ENCODE data around the gene GGTA1.

The GGTA1 gene

GRCh38 chr9:121503444-121503843 lies 3.8 kb upstream of the GGTA1 start:
- no peaks in the 10 kb centered on the region for H3K27me3 ChIP-seq (replicated peaks in 2 of 5; ENCODE audit: control insufficient read depth in 4 of 5, insufficient read depth in 5 of 5, low read length in 4 of 5)
- H3K27ac ChIP-seq (ENCODE audit: insufficient read depth in 1 of 2, low read depth in 1 of 2, low read length in 2 of 2, poor library complexity in 1 of 2, severe bottlenecking in 2 of 2), result no peak overlapping the region
- ChIA-PET POLR2A (no interaction called here), CTCF (interaction anchor here (0.6 to 1.7 kb wide), 4 partner anchors 9 to 40 kb away, joined by 3 to 6 read pairs (median 4); no protein-coding TSS in a partner anchor)
- peak in 2 of 3 donors; percentile 68 to 83 for DNase-seq
- peaks cover 0 to 4% (median 0%) of the 10 kb centered on the region in 5 experiments for H3K9me3 ChIP-seq (ENCODE audit: control extremely low read depth in 1 of 5, control insufficient read depth in 4 of 5, insufficient read depth in 2 of 5, low read depth in 1 of 5, low read length in 4 of 5)
- 18% methylated on average over 2 of the region's 3 CpGs for WGBS (ENCODE audit: insufficient coverage)
- H3K36me3 ChIP-seq (ENCODE audit: control insufficient read depth in 4 of 4, insufficient read depth in 4 of 4, low read length in 3 of 4), result no peaks in the 10 kb centered on the region
- H3K4me1 ChIP-seq (ENCODE audit: control extremely low read depth in 1 of 4, control insufficient read depth in 4 of 4, insufficient read depth in 4 of 4, low read length in 3 of 4), result peaks cover 2 to 58% (median 41%) of the 10 kb centered on the region in 4 experiments
- H3K4me3 ChIP-seq (ENCODE audit: control insufficient read depth in 1 of 7, extremely low read depth in 1 of 7, insufficient read depth in 4 of 7, low read depth in 2 of 7, low read length in 6 of 7), result no peak overlapping the region

GRCh38 chr9:121500165-121500478 lies 478 bp upstream of the GGTA1 start:
- WGBS (ENCODE audit: insufficient coverage), result 8% methylated on average over 15 of the region's 15 CpGs
- Histone ChIP-seq H3K4me3 (ENCODE audit: control insufficient read depth in 1 of 7, extremely low read depth in 1 of 7, insufficient read depth in 4 of 7, low read depth in 2 of 7, low read length in 6 of 7) (peak overlapping the region; percentile 45 to 87 (median 76)), H3K27ac (ENCODE audit: insufficient read depth in 1 of 2, low read depth in 1 of 2, low read length in 2 of 2, poor library complexity in 1 of 2, severe bottlenecking in 2 of 2) (no peak overlapping the region), H3K9me3 (ENCODE audit: control extremely low read depth in 1 of 5, control insufficient read depth in 4 of 5, insufficient read depth in 2 of 5, low read depth in 1 of 5, low read length in 4 of 5) (peaks cover 0 to 6% (median 0%) of the 10 kb centered on the region in 5 experiments), H3K36me3 (ENCODE audit: control insufficient read depth in 4 of 4, insufficient read depth in 4 of 4, low read length in 3 of 4) (no peaks in the 10 kb centered on the region), H3K4me1 (ENCODE audit: control extremely low read depth in 1 of 4, control insufficient read depth in 4 of 4, insufficient read depth in 4 of 4, low read length in 3 of 4) (peaks cover 2 to 61% (median 41%) of the 10 kb centered on the region in 4 experiments), H3K27me3 (replicated peaks in 2 of 5; ENCODE audit: control insufficient read depth in 4 of 5, insufficient read depth in 5 of 5, low read length in 4 of 5) (no peaks in the 10 kb centered on the region)
- DNase-seq, result no peak
- POLR2A ChIA-PET, result interaction anchor here (1.2 to 1.6 kb wide), 2 partner anchors 8 to 11 kb away, joined by 3 to 5 read pairs; no protein-coding TSS in a partner anchor
- CTCF ChIA-PET, result interaction anchor here (0.7 to 6.9 kb wide), 8 partner anchors 7 to 57 kb away, joined by 3 to 42 read pairs (median 6); no protein-coding TSS in a partner anchor

DNA sequence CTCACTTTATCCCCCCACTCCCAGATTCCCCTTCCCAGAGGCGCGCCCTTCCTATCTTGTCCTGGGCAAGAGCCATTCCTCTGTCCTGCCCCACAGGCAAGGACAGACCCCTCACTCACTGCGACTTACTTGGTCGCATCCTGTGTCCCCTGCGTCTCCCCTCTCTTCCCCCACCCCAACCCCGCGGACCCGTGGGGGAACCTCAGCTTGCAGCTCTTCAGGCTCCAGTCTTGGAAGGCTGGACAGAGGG lies 542 bp downstream of the GGTA1 start:
- no CpG with 5 or more reads among the region's 8 CpGs for WGBS (ENCODE audit: insufficient coverage)
- ChIA-PET CTCF (interaction anchor here (1.1 to 6.9 kb wide), 13 partner anchors 8 to 195 kb away, joined by 3 to 42 read pairs (median 5); no protein-coding TSS in a partner anchor), POLR2A (interaction anchor here (1.2 to 1.6 kb wide), 2 partner anchors 10 to 12 kb away, joined by 3 to 5 read pairs; no protein-coding TSS in a partner anchor)
- Histone ChIP-seq H3K4me1 (ENCODE audit: control extremely low read depth in 1 of 4, control insufficient read depth in 4 of 4, insufficient read depth in 4 of 4, low read length in 3 of 4) (peaks cover 2 to 67% (median 46%) of the 10 kb centered on the region in 4 experiments), H3K27me3 (replicated peaks in 2 of 5; ENCODE audit: control insufficient read depth in 4 of 5, insufficient read depth in 5 of 5, low read length in 4 of 5) (no peaks in the 10 kb centered on the region), H3K36me3 (ENCODE audit: control insufficient read depth in 4 of 4, insufficient read depth in 4 of 4, low read length in 3 of 4) (no peaks in the 10 kb centered on the region), H3K9me3 (ENCODE audit: control extremely low read depth in 1 of 5, control insufficient read depth in 4 of 5, insufficient read depth in 2 of 5, low read depth in 1 of 5, low read length in 4 of 5) (peaks cover 0 to 6% (median 0%) of the 10 kb centered on the region in 5 experiments), H3K4me3 (ENCODE audit: control insufficient read depth in 1 of 7, extremely low read depth in 1 of 7, insufficient read depth in 4 of 7, low read depth in 2 of 7, low read length in 6 of 7) (peak overlapping the region; percentile 45 to 87 (median 76)), H3K27ac (ENCODE audit: insufficient read depth in 1 of 2, low read depth in 1 of 2, low read length in 2 of 2, poor library complexity in 1 of 2, severe bottlenecking in 2 of 2) (peak overlapping the region in 1 of 2 experiments; percentile 43)
- DNase-seq, result peak in 1 of 3 donors; percentile 23

DNA sequence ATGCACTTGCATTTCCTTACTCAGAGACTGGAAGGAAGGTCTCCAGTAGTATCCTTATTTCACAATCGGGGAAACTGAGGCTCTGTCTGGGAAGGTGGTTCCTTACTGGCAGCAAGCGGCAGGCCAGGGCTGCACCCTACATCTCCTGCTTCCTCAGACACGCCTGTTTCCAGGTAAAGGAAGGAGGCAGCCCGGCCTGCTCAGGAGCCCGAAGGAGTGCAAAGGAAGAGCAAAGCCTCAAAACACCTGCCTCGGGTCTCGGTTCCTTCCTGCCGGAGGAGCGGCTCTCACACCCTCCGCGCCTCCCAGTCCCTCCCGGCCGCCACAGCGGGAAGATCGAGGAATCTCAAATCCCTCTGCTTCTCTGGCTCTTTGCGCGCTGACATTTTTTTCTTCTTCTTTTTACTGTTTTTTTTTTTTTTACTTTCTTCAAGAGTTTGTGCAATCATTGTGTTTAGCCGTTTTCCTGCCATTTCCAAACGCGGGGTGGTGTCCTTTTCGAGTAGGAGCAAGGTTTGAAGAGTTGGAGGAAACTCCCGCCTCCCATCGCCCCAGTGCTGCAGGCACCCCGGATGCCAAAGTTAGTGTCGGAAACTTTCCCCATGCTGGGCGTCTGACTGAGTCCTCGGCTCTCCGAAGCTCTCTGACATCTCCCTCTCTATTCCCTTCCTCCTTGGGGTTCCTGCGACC lies 1.0 kb downstream of the GGTA1 start:
- peak in 2 of 3 donors; percentile 49 to 50 for DNase-seq
- Histone ChIP-seq H3K27me3 (replicated peaks in 2 of 5; ENCODE audit: control insufficient read depth in 4 of 5, insufficient read depth in 5 of 5, low read length in 4 of 5) (no peaks in the 10 kb centered on the region), H3K36me3 (ENCODE audit: control insufficient read depth in 4 of 4, insufficient read depth in 4 of 4, low read length in 3 of 4) (no peaks in the 10 kb centered on the region), H3K9me3 (ENCODE audit: control extremely low read depth in 1 of 5, control insufficient read depth in 4 of 5, insufficient read depth in 2 of 5, low read depth in 1 of 5, low read length in 4 of 5) (peaks cover 0 to 6% (median 0%) of the 10 kb centered on the region in 5 experiments), H3K4me3 (ENCODE audit: control insufficient read depth in 1 of 7, extremely low read depth in 1 of 7, insufficient read depth in 4 of 7, low read depth in 2 of 7, low read length in 6 of 7) (peak overlapping the region; percentile 45 to 87 (median 76)), H3K4me1 (ENCODE audit: control extremely low read depth in 1 of 4, control insufficient read depth in 4 of 4, insufficient read depth in 4 of 4, low read length in 3 of 4) (peaks cover 2 to 68% (median 49%) of the 10 kb centered on the region in 4 experiments), H3K27ac (ENCODE audit: insufficient read depth in 1 of 2, low read depth in 1 of 2, low read length in 2 of 2, poor library complexity in 1 of 2, severe bottlenecking in 2 of 2) (peak overlapping the region in 1 of 2 experiments; percentile 40)
- WGBS (ENCODE audit: insufficient coverage), result under 1% methylated on average over 27 of the region's 29 CpGs
- ChIA-PET POLR2A (interaction anchor here (1.6 kb wide), 1 partner anchor 12 kb away, joined by 5 read pairs; no protein-coding TSS in a partner anchor), CTCF (interaction anchor here (1.2 to 6.9 kb wide), 16 partner anchors 7 to 196 kb away, joined by 3 to 42 read pairs (median 5); no protein-coding TSS in a partner anchor)

GRCh38 chr9:121498150-121498486 lies 1.5 kb downstream of the GGTA1 start:
- peak overlapping the region; percentile 45 to 87 (median 76) for H3K4me3 ChIP-seq (ENCODE audit: control insufficient read depth in 1 of 7, extremely low read depth in 1 of 7, insufficient read depth in 4 of 7, low read depth in 2 of 7, low read length in 6 of 7)
- peaks cover 0 to 6% (median 0%) of the 10 kb centered on the region in 5 experiments for H3K9me3 ChIP-seq (ENCODE audit: control extremely low read depth in 1 of 5, control insufficient read depth in 4 of 5, insufficient read depth in 2 of 5, low read depth in 1 of 5, low read length in 4 of 5)
- H3K4me1 ChIP-seq (ENCODE audit: control extremely low read depth in 1 of 4, control insufficient read depth in 4 of 4, insufficient read depth in 4 of 4, low read length in 3 of 4), result peaks cover 2 to 66% (median 47%) of the 10 kb centered on the region in 4 experiments
- 0% methylated on average over 2 of the region's 4 CpGs for WGBS (ENCODE audit: insufficient coverage)
- ChIA-PET POLR2A (interaction anchor here (0.6 kb wide), 1 partner anchor 38 kb away, joined by 3 read pairs; no protein-coding TSS in a partner anchor), CTCF (interaction anchor here (1.3 to 6.9 kb wide), 12 partner anchors 8 to 196 kb away, joined by 3 to 42 read pairs (median 5); no protein-coding TSS in a partner anchor)
- H3K36me3 ChIP-seq (ENCODE audit: control insufficient read depth in 4 of 4, insufficient read depth in 4 of 4, low read length in 3 of 4), result no peaks in the 10 kb centered on the region
- H3K27ac ChIP-seq (ENCODE audit: insufficient read depth in 1 of 2, low read depth in 1 of 2, low read length in 2 of 2, poor library complexity in 1 of 2, severe bottlenecking in 2 of 2), result no peak overlapping the region
- no peaks in the 10 kb centered on the region for H3K27me3 ChIP-seq (replicated peaks in 2 of 5; ENCODE audit: control insufficient read depth in 4 of 5, insufficient read depth in 5 of 5, low read length in 4 of 5)
- DNase-seq, result peak; percentile 81 to 91 (median 91)

GRCh38 chr9:121495976-121496375 lies 3.7 kb downstream of the GGTA1 start:
- no peak for DNase-seq
- Histone ChIP-seq H3K36me3 (ENCODE audit: control insufficient read depth in 4 of 4, insufficient read depth in 4 of 4, low read length in 3 of 4) (no peaks in the 10 kb centered on the region), H3K4me3 (ENCODE audit: control insufficient read depth in 1 of 7, extremely low read depth in 1 of 7, insufficient read depth in 4 of 7, low read depth in 2 of 7, low read length in 6 of 7) (no peak overlapping the region), H3K27ac (ENCODE audit: insufficient read depth in 1 of 2, low read depth in 1 of 2, low read length in 2 of 2, poor library complexity in 1 of 2, severe bottlenecking in 2 of 2) (no peak overlapping the region), H3K9me3 (ENCODE audit: control extremely low read depth in 1 of 5, control insufficient read depth in 4 of 5, insufficient read depth in 2 of 5, low read depth in 1 of 5, low read length in 4 of 5) (peaks cover 0 to 6% (median 0%) of the 10 kb centered on the region in 5 experiments), H3K27me3 (replicated peaks in 2 of 5; ENCODE audit: control insufficient read depth in 4 of 5, insufficient read depth in 5 of 5, low read length in 4 of 5) (no peaks in the 10 kb centered on the region), H3K4me1 (ENCODE audit: control extremely low read depth in 1 of 4, control insufficient read depth in 4 of 4, insufficient read depth in 4 of 4, low read length in 3 of 4) (peaks cover 0 to 50% (median 43%) of the 10 kb centered on the region in 4 experiments)
- ChIA-PET POLR2A (no interaction called here), CTCF (interaction anchor here (1.0 to 6.9 kb wide), 6 partner anchors 10 to 73 kb away, joined by 3 to 42 read pairs (median 4); no protein-coding TSS in a partner anchor)

DNA sequence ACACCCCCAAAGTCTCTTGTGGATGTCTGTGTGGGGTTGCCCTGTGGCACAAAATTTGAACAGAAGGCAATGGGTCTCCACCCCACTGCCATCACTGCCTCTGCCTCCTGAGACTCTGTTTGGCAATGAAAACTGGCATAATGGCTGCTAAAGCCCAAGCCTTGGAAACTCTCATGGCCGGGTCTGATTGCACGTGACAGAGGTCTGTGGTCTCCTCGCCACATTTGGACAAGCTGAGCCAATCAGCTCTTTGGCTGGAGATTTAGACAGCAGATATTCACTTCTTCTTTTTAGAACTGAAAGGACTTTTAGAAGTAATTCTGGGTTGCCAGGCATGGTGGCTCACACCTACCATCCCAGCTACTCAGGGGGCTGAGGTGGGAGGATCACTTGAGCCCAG lies 5.5 kb downstream of the GGTA1 start:
- Histone ChIP-seq H3K9me3 (ENCODE audit: control extremely low read depth in 1 of 5, control insufficient read depth in 4 of 5, insufficient read depth in 2 of 5, low read depth in 1 of 5, low read length in 4 of 5) (peaks cover 0 to 6% (median 0%) of the 10 kb centered on the region in 5 experiments), H3K4me3 (ENCODE audit: control insufficient read depth in 1 of 7, extremely low read depth in 1 of 7, insufficient read depth in 4 of 7, low read depth in 2 of 7, low read length in 6 of 7) (peak overlapping the region in 1 of 7 experiments; percentile 16), H3K36me3 (ENCODE audit: control insufficient read depth in 4 of 4, insufficient read depth in 4 of 4, low read length in 3 of 4) (no peaks in the 10 kb centered on the region), H3K27ac (ENCODE audit: insufficient read depth in 1 of 2, low read depth in 1 of 2, low read length in 2 of 2, poor library complexity in 1 of 2, severe bottlenecking in 2 of 2) (no peak overlapping the region), H3K27me3 (replicated peaks in 2 of 5; ENCODE audit: control insufficient read depth in 4 of 5, insufficient read depth in 5 of 5, low read length in 4 of 5) (no peaks in the 10 kb centered on the region), H3K4me1 (ENCODE audit: control extremely low read depth in 1 of 4, control insufficient read depth in 4 of 4, insufficient read depth in 4 of 4, low read length in 3 of 4) (peaks cover 0 to 35% (median 31%) of the 10 kb centered on the region in 4 experiments)
- ChIA-PET POLR2A (interaction anchor here (0.8 kb wide), 1 partner anchor 17 kb away, joined by 3 read pairs; no protein-coding TSS in a partner anchor), CTCF (interaction anchor here (0.5 to 1.7 kb wide), 7 partner anchors 9 to 53 kb away, joined by 3 to 6 read pairs (median 4); no protein-coding TSS in a partner anchor)
- 9% methylated on average over 3 of the region's 3 CpGs for WGBS (ENCODE audit: insufficient coverage)
- peak; percentile 64 to 91 (median 89) for DNase-seq

All from common myeloid progenitor, CD34-positive (primary cell).